Activated CD8-positive, alpha-beta memory T cell treated with anti-CD3 and anti-CD28 coated beads, Interleukin-2, amount 50 U/mL, for 4 hours (primary cell): Measurements from ENCODE around the gene ERG.

Experiments
- DNase-seq: peaks from one replicate; pipeline ENCODE4 v3.0.0-alpha.2; 2020

Gene ERG

DNA sequence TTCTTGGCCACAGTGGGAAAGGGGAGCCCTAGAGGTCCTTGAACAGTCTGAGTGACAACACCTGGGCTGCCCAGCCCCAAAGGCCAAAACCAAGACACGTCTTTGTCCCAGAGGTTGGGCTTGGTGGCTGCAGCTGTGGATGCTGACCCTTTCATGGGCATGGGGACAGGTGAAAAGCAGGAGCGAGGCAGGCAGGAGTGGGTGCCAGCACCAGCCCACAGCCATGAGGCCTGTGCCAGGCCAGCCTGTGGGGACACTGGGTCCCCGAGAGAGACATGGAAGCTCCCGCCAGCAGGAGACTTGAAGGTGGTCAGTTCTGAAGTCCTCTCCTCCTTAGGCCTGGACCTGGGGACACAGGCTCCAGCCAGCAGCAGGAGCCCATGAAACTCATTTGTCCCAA is 142.9 kb downstream of the ERG start:
- DNase-seq: no peak

DNA sequence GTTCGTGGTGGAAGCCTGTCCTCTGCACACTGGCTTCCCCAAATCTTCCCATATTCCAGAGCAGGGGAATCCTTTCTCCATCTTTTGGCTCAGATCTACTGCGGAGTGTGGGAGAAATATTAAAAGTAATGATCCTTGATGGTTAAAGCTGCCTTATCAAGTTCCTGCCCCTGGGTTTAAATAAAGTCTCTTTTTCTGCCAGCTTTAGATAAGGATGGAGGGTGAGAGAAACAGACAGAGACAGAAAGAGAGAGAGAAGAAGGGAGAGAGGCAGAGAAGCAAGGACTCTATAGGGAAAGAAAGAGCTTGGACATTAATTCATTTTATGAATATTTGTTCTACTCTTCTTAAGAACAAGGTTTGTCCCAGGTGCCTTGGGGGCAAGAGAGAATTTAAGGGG is 143.5 kb downstream of the ERG start:
- DNase-seq: no peak

DNA sequence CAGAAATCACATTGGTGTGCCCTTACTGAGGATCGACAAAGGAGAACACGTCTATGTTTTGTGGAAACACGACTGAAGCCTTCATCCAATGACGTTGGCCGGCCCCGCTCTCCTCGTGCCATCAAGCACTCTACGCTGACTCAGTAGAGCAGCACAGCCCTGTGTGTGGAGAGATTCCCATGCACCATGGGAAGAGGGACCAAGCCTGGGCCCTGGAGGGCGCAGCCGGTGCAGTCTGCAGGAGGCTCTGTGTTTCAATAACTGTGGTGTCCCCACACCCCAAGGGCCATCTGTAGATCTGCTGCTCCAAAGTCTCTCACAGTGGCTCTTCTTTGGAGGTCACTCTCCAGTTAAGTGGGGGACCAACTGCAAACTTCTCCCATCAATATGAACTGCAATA is 144.0 kb downstream of the ERG start:
- no peak for DNase-seq

DNA sequence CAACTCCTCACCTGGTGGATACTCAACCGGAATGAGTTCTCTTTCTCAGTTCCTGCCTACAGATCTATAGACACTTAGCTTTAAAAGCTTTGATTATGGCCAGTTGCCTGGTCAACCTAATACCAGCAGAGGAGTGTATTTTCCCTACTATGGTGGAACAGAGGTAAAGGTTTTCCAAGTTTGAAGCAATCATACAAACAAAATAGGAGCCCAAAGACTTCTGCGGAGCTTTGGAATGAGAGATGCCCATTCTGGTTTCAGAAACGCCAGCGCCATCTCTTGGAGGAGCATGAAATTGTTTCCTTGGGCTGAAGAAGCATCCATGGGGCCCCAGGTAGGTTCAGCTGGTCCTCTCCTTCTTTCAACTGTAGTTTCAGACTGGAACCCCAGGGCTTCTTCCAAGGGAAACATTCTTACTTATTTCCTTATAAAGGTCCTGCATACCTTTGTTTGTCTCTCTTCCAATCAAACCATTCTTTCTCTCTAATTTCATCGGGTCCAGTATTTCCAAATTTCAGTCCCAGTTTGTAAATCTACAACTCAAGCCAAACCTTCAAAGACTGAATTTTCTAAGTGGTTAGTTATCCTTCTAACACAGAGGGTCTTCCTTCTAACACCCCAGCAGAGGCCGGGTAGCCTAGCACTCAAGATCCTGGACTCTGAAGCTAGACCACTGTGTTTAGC is 145.6 kb downstream of the ERG start:
- DNase-seq: no peak

DNA sequence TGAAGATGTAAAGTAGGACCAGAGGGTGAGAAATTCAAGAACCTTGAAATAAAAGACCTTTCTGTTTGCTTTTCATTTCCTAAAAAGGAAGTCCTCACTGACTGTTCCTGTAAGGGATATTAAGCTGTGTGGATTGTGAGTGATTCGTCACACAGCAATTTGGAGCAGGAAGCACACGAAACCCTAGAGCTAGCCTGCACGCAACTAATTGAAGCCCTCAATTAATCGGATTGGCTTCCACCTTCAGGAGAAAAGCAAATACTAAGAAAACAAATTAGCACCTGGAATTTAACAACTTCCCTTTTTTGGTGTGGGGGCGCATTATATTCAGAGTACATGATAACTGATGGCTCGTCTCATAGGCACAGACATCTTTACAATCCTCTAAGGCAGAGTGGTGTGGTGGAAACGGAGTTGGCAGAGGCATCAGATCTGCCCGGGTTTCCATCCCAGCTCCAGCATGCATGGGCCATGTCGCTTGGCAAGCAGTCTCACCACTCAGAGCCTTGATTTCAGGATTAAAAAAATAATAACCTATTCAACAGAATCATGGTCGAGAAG is 146.2 kb downstream of the ERG start:
- no peak for DNase-seq

DNA sequence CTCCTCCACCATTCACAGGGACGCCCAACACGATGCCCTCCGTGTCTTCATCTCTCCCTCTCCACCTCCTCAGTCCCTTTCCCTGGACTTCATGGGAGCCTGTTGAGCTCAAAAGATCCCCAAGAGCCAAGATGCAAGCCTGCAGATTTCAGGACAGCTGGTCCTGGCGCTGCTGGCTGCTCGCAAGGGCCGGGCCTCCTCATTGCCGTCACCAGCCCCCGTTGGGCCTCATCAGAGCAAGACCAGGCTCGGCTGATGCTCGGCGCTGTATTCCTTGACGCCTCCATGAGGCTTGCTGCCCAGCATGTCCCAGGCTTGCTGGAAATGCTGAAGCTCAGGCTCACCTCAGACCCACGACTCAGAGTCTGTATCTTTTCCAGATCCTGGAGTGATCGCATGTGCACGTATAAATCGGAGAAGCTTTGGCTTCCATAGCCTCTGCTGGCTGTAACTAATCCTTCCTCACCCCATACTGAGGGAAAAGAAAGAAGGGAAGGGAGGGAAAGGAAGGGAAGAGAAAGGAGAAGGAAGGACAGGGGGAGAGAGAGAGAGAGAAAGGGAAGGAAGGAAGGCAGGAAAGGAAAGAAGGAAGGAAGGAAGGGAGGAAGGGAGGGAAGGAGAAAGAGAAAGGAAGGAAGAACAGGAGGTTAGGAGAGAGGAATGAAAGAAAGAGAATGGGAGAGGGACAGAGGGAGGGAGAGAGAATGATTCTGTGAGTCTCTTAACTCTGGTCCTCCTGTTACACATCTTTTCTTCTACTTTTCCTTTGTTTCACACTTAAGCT is 146.9 kb downstream of the ERG start:
- no peak for DNase-seq

DNA sequence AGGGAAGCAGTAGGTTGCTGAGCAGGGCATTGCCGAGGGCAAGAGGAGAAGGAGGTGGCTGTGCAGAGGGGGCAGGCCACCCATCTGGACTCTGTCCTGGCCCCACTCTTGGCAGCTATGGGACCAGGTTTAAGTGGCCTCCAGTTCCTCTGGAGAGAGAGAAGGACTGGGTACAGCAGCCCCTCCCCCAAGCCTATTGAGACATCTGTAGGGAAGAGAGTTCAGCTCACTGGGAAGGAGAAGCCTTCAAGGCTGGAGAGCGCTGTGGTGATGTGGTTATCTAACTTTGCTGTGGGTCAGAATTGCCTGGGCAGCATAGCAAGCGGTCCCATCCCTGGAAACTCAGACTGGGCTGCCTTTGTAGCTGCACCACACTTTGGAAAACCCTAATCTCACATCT is 147.6 kb downstream of the ERG start:
- DNase-seq: no peak

DNA sequence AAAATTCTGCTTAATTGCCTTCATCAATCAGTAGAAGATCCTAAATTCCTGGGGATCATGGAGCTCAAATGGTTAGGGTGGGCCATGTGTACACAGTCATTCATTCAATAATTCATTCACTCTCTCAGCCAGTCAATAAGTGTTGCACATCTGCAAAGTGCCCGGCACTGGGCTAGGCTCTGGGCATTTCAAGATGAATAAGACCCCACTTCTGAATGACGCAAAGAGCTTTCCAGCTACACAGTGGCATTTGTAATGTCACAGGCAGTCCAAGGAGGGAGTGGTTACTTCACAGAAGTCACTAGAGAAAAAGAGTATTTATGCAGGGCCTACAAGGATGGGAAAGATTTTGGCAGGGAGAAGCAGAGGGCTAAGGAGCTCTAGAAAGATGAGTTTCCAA is 148.3 kb downstream of the ERG start:
- DNase-seq: no peak

DNA sequence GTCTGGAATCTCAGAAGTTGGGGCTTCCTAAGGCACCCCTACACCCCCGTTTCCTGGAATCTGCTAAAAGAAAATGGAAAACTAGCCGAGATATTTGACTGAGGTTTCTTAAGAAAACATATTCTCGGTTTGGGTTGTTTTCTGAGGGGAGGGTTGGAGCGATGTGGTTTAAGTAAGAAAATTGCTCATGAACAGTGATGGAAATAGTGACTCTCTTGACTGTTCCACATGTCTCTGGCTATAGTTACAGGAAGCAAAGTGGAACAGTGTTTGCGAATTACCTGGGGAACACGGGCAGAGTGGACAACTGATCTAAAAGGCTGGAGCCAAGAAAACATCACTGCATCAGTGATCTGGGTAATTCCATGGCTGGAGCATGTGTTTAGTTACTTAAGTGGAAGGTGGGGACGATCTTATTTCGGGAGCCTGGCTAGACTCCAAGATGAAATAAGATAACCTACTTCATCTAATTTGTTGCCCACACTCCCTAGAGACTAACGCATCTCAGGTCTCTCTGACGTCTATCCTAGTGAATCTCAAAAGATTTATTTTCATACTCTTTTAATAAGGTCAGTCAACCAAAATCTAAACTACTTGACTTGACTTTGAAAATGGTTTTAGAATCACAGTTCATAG is 149.0 kb downstream of the ERG start:
- DNase-seq: no peak

DNA sequence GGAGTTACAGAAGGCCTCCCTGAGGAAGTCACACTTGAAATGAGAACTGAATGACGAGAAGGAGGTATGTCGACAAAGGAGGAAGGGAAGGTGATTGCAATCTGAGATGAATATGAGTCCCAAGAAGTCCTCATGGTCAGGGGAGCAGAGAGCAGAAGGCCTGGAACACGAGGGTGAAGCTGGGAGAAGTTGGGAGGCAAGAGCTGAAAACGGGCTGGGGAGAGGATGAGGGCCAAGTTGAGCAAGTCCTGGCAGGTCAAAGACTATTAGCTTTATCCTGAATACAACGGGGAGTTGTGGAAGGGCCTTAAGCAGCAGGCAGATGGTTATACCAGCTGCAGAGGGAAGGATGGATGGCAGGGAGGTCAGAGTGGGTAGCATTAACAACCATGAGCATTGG is 152.0 kb downstream of the ERG start:
- no peak for DNase-seq

DNA sequence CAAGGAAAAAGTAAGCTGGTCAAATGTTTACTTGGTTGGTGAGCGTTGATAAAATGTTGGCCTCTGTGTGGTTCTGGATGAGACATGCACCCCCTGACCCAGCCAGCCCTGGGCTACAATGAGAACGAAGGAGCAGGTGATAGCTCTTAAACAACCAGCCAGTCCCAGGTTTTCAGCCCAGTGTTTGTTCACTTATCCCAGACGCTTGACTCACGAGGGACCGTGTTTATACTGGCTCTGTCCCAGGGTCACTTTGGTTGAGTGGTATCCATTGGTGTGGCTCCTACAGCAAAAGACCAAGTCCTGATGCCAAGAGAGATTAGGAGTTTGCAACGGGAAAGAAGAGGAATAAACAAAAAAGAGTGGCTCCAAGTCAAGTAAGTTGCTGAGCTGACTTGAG is 154.6 kb downstream of the ERG start:
- DNase-seq: no peak

DNA sequence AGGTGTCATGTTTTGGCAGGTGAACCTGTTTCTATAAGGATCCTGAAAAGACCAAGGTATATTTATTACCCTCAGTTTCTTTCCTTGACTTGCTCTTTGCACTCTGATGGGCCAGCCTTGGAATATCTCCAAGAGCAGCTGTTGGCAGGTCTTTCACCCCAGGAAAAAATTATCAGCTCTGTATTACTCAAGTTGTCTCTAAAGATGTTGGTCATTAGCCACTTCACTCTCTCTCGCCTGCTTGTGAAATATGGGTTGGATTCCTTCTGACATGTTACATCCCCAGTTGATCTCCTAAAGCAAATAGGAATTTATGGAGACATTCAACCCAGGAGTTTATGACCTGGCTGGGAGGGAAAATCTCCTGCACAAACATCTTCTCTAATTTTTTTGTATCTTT is 155.5 kb downstream of the ERG start:
- no peak for DNase-seq

DNA sequence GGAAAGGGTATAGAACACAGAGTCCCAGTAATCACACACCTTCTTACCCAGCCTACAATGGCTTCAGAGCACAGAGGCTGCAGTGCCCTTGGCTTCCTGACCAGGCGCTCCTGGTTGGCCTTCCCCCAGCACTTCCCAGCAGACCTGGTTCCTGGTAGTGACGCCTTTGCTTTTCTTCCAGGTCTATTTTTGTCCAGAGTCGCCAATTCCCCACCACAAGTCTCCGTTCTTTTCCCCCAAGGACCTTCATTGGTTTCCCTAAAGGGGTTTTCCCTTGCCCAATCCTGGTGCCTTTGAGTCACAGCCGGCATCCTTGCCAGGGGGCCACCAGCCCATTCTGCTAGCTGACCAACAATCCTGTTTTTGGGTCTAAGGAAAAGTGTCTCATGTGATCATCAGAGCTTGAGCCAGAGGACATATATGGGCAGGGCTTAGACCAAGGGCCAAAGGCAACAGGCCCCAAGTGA is 156.7 kb downstream of the ERG start:
- no peak for DNase-seq

DNA sequence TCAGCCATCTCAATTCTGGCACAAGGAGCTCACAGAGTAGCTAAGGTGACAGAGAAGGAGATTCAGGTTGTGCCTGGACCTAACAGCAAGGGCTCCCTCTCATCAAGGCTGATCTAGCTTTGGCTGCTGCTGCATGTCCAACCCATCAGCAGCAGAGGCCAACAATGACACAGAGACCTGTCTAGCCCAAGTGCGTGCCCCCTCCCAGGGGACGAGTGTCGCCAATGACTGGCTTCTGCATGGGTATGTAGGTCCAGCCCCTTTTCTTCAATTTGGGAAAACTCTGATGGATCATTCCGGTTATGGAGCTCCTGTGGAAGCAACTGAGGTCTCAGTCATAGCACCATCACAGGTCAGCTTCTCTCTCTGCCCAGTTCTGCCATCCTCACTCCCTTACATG is 158.1 kb downstream of the ERG start:
- no peak for DNase-seq

DNA sequence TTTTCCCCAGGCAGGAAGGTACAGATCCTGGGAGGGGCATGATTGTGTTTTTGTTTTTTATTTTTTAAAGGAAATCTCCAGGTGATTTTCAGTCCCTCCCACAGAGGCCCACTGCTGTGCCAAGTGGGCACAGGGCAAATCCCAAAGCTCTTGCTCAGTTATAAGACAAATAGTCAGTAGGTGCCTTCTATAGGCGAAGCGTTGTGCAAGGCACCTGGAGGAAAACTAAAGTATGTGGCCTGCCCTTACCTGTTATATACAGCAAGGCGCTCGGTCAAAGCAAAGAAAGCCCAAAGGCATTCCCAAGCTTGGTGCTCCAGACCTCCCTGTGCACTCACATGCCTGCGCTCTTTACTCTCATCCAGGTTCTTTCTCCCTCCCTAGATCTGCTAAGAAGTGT is 160.5 kb downstream of the ERG start:
- DNase-seq: no peak

DNA sequence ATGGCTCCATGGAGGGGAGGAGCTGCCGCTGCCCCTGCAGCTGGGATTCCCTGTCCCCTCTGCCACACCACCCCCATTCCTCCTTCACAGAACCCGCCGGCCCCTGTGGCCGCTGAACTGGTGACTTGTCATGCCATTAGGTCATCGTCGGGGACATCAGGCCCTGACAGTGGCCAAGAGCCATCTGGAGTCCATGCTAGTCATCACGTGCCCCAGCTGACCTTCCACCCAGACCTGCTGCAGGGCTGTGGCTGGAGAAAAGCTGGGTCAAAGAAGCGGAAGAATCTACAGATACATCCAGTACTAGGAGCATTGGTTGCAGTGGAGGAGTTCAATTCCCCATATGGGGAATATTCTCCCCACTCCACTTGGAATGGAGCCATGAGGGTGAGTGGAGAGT is 163.4 kb downstream of the ERG start:
- DNase-seq: no peak

DNA sequence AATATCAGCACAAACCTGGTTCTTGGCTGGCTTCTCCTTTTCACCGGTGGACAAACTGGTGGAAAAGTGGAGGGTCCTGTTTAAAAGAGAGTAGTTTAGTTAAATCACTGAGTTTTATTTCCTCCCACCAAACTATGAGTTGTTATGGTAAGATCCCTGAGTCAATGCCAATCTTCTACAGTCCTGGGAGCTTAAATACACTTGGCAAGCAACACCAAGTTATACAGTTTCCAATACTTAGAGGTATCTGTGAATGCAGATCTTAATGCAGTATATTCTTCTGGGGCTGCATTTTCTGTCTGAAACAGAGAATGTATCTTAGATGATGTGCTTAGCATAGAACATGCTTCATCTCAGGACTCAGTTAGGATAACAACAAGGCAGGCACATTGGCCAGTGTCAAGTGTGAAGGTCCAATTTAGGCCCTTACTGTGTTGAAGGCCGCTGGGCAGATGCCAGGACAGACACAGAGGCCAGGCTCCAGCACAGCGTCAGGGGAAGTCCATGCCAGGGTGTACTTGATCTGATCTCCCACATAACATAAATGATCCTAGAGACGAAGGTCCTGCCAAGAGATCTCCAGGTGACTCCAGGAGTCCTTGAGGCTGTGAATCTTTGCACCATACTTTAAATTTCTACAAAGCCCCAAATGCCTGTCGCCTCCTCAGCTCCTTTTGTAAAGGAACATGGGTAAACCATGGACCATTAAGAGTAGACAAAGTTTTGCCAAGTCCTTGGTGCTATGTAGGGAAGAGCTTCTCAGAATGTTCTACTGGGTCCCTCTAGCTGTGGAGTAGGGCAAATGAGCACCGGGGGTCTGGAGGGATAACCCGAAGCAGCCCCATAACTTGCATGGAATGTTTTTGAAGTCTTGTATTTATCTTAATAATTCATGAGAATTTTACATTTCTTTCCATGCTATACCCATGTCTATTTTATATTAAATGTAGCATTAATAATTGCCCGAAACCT is 164.7 kb downstream of the ERG start:
- DNase-seq: no peak

DNA sequence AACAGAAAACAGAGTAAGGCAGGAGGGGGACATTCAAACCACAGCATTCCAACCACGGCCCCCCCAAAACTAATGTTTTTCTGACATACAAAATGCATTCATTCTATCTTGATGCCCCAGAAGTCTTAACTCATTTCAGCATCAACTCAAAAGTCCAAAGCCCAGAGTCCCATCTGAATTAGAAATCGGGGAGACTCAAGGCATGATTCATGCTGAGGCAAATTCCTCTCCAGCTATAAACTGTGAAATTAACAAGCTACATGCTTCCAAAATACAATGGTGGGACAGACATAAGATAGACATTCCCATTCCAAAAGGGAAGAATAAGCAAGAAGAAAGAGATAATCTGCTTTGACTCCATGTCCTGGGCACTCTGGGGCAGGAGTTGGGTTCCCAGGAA is 167.6 kb downstream of the ERG start:
- no peak for DNase-seq
